HG03354 (cell line): ENCODE data around the gene MATN3.
"Not testable (repeated sequence)": the region's sequence is repeated elsewhere in the genome, so short reads cannot be mapped to it uniquely, and the experiment has no call there.

ENCODE experiments used
- ATAC-seq: cut with Tn5 transposase; IDR thresholded peaks from one replicate; pipeline ENCODE4 v1.9.1; 2021; ENCODE audit warnings: mild to moderate bottlenecking; ENCODE audit not compliant: unreplicated experiment, poor library complexity, severe bottlenecking

Gene MATN3, protein sequence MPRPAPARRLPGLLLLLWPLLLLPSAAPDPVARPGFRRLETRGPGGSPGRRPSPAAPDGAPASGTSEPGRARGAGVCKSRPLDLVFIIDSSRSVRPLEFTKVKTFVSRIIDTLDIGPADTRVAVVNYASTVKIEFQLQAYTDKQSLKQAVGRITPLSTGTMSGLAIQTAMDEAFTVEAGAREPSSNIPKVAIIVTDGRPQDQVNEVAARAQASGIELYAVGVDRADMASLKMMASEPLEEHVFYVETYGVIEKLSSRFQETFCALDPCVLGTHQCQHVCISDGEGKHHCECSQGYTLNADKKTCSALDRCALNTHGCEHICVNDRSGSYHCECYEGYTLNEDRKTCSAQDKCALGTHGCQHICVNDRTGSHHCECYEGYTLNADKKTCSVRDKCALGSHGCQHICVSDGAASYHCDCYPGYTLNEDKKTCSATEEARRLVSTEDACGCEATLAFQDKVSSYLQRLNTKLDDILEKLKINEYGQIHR

DNA sequence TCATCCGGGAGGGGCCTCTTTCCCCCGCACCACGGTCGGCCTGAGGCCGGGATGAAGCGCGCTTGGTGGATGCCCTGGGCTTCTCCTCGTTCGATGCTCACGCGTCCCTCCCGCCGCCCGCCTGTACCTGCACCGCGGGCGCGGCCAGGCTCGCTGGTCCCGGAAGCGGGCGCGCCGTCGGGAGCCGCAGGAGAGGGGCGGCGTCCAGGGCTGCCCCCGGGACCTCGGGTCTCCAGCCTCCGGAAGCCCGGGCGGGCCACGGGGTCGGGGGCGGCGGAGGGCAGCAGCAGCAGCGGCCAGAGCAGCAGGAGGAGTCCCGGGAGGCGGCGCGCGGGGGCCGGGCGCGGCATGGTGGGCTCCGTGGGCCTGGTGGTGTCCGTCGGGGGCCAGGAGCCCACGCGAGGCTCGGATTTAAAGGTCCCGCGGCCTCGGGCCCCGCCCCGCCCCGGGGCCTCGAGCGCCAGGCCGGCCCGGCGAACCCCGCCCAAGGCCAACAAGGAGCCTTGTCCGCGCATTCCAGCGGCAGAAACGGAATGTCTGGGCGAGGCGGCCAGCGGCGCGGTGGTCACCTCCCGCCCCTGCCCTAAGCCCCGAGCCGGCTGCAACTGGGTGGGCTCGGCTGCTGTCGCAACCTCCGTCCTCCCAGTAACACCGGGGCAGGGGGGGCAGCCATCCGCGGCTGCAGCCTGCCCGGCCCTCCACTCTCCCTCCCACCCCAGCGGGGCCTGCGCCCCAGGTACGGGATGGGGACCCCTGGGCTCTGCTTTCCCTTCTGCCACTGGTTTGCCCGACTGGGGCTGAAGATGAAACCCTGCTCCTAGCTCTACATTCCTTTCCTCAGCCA is at the start of gene MATN3:
TSS of gene MATN3 (minus strand) at position 387 of the 844 bp plus-strand sequence. CDS start at position 350, 37 bp downstream.
- ATAC-seq = no peak

DNA sequence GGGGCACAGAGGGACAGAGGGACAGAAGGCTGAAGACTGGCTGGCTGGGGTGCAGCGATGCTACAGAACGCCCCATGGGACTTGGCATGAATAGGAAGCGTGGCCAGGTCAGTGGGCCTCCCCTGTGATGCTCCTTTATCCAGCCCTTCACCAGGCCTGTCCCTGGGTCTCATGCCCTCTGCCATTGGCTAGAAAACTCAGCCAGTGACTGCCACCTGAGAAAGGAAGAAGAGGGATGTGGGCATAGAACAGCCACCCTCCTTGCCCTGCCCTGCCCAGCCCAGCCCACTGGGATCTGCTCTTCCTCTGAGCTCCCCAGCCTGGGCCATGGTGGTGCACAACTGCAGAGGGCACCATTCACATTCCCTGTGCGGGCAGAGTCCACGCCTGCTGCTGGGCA is 49.5 kb upstream of the MATN3 start:
- no peak for ATAC-seq

DNA sequence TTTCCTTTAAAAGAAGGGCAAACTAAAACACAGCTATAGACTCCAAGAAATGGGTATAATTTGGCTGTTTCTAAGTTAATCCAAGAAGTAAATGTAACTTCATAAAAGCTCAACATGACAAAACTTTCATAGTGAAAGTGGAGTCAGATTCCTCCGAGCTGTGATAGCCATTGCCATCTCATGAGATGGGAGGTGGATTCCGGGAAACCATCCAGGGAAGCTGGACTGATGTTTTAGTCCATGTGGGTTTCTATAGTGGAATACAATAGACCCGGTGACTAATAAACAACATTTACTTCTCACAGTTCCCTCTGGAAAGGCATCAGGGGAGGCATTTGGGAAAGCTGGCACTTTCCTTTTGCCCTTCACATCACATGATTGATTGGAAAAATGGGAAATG is 49.0 kb upstream of the MATN3 start:
- ATAC-seq = no peak

DNA sequence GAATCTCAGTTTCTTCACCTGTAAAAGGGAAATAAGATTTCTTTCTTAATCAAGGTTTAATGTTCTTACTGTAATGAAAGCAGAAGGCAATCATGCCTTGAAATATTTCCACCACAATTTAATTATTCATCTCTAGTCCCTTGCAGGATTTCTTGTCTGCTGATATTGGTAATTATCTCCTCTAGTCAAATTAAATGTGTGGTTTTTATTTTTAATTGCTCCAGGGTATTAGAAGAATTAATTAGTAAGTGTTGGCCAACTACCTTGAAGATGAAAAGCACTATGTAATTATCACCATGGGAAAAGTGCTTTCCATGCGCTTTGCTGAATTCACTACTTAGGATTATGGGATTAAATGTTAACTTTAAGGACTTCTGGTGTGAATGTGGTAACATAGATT is 47.6 kb upstream of the MATN3 start:
- ATAC-seq = no peak

DNA sequence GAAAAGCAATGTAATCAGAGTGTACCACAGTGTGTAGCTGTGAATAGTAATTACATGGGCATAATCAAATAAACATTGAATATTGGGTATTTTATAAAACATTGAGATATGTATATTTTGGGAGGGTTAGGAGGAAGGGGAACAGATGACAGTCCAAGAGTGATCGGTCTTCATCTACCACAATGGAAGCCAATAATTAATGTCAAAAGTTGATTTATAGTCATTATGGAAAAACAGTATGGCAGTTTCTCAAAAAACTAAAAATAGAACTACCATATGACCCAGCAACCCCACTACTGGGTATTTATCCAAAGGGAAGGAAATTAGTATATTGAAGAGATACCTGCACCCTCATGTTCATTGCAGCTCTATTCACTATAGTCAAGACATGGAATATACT is 44.8 kb upstream of the MATN3 start:
- no peak for ATAC-seq

DNA sequence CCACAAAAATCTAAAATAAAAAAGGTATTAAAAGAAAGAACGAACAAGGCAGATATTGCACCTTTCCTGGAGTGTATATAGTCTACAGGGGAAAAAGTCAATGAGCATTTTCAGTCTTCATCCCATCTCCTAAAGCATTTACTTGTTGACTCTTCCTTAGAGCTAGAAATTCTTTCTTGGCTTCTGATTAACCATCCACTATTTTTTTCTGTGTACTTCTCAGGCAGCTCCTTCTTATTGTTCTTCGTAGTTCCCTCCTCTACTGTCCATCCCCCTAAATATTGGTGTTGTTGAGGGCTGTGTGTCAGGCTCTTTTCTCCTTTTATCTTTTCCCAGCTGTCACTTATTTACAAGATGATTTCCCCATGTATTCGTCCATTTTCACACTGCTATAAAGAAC is 42.5 kb upstream of the MATN3 start:
- no peak for ATAC-seq

DNA sequence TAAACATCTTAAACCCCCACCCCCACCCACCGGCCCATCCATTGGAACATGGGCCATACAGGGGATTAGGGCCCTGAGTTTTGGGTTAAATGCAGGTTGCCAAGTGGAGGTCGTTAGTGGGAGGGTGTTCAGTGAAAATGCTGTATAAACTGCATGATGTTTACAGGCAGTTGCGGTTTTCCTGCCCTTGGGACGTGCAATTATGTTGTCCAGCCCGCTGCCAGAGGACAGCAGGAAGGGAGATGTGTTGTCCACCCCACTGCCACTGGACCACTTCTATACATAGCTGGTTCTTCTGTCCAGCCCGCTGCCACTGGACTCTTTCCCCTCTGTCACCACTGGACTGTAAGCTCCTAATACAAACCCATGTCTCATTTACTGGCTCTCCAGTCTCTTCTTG is 41.7 kb upstream of the MATN3 start:
- ATAC-seq = no peak

DNA sequence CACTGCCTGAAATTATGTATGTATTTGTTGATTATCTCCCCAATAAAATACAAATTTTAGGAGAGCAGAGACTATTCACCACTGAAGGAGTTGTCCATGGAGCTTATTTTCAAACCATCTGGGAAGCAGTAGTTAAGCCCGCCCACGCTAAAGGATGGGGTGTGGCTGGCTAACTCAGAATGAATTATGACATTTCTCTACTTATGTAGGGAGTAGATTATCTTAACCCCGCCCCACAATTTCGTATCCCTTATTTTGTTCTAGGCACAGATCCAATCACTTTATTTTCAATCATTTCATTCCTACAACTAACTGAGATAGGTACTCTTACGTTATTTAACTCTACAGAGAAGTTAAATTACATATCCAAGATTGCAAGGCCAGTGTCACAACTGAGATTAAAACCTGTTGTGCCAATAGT is 40.4 kb upstream of the MATN3 start:
- no peak for ATAC-seq

DNA sequence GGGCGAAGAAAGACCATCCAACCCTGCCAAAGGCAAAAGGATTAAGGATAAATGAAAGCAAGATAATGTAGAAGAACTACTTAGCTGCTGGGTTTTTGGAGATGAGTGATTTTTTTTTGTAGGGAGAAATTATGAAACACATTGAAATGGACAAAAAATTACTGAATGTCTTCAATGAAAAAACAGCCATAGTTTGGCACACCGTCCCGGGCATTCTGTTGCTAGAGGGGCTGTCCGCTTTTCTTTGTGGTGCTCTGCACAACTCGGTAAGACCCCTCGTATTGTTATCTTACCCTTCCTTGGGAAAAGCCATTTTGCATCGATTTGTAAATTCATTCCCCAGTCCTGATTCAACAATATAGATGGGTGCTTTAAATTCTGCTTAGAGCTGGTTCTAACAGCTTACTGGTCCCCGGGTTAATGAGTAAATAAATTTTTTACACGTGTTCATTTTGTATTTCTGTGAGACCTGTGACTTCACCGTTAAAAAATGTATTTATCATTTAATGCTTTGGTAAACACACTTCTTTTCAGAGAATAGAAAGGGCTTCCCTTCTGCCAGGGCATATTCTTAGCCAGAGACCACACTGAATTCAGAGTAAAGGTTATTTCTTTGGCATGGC is 39.9 kb upstream of the MATN3 start:
- ATAC-seq = no peak

DNA sequence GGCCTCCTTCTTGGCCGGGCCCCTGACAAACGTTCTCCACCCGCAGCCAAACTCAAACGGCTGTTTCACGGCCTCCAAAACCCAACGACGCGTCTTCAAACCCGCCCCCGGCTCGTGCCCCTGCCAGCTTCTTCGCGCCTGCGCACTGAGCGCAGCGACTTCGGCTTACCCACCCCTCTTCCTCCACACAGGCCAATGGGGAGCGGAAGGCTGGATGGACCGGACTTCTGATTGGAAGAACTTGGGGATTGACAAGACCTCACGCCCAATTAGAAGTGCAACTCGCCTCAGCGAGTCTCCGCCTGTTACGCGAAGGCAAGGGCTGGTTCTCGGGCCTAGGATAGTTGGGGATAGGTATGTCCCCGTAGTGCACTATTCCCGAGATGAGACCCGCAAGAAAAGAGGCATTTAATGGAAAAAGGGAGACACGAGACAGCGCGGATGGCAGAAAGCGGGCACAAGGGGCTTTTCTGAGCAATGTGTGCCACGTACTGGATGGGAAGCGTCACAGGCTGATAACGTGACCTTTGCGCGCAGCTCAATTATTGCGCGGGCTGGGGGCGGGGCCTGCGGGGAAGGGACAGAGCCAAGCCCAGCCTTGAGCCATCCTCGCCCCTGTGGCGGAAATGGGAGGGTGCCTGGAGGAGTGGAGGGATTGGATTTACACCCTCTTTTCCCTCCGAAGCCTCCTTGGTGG is 39.2 kb upstream of the MATN3 start, which contains the start of gene LAPTM4A:
TSS of gene LAPTM4A (minus strand) at position 97 of the 697 bp plus-strand sequence. CDS start 108 bp downstream, outside the sequence.
- ATAC-seq = peak; percentile 95

DNA sequence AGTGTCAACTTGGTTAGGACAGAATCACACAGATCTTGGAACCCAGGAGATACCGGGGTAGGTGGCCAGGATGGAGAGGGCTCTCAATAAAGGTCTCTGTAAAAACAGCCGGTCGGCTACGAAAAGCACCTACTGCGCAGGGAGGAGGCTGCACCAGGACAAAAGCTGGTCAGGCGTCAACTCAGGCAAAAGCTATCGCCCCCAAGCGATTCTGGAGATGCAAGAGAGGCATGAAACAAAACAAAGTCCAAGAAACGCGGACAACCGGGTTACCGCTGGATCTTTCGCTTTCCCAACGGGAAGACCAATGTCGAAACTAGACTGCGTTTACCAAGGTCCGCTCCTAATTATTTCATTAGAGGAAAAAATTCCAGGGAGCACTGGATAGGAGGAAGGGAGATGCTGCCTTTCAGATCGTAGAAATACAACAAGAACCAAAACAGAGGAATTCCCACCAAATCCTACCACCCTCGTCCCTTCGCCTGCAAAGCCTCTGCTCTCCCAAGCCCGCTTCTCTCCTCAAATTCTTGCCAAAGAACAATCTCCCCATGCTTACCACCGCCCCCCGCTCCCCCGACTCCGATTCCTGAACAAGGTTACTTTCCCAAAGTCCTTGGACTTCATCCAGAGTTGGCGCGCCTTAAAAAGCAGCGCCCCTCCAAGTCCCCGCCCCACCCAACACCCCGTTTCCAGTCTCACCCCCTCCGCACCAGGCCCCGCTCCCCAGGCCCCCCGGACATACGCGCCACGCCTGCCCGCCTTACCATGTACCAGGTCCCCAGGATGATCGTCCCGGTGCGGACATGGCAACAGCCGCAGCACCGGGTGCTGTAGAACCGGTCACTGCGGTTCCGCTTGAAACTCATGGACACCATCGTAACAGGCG is 38.4 kb upstream of the MATN3 start:
- ATAC-seq = peak; percentile 30

DNA sequence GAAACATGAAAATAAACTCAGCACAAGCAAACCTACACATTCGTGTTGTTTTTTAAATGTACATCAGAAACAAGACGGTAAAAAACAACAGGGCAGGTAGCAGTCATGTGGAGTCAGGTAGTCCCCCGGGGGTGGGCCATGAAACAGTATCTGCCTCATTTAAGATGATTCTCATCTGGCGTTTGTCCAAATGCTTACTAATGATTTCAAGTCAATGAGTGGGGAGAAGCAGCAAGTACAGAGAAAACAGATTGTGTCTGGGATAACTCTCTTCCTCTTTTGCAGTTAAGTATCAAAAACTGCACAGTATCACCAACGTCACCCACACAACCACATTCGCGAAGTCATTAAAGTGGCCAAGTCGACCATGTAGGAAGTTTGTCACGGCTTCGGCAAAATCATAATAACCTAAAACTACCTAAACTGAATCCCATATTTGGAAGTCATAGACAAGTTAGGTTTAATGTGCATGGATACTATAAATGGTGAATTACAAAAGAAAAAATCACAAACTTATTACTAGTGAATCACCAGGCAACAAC is 37.7 kb upstream of the MATN3 start:
- ATAC-seq = peak; percentile 35

DNA sequence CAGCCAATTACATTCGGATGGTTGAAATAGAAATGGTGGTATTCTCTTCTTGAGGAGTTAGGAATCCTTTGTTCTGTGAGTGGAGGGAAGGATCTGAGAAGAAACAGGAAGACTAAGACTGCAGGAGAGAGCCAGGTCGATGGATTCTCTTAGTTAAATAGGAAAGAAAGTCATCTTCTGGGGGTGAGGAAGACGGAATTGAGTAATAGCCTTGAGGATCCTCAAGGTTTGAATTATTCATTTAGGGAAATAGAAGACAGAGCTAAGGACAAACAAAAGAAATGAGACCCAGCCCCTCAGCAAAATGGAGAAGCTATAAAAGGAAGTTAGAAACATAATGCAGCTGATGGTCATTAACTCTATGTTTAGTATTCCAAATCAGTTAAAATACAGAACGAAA is 37.2 kb upstream of the MATN3 start:
- ATAC-seq = no peak

DNA sequence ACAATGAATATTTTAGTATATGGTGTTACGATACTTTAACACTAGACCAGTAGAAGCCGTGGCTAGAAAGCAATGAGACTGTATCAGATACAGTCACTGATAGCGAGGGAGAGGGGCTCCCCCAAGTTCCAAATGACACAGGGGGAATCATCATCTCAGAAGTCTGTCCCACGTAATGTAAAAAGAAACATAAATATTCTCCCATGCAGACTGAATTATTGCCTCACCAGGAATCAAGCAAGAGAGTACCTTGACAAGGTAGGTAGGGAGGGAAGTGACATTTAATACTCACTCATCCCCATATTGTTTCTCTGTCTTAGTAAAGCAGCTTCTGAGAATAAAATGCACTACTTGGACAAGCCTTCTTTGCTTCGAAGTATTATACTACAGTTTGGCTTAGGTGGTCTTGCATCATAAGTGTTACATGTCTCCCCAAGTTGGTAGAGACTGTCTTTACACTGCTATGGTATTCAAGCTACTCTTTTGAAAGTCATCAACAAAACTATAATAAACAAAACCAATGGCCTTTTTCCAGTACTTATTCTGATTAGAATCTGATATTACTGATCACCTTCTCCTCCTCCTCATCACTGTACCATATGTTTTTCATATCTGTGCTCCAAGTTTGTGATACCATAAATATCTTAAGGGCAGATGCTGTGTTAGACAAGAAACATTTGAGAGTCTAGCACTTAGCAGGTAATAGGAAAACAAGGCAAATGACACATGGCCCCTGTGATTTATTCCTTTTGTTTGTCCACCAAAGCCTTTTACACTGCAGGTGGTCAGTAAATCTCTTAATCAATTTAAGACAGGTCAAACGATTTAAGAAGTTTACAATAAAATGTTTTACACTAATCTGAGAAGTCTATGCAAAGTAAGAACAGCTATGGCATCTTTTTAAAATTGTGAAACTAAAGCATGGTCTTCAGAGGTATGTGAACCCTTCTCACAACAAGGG is 36.3 kb upstream of the MATN3 start:
- no peak for ATAC-seq

DNA sequence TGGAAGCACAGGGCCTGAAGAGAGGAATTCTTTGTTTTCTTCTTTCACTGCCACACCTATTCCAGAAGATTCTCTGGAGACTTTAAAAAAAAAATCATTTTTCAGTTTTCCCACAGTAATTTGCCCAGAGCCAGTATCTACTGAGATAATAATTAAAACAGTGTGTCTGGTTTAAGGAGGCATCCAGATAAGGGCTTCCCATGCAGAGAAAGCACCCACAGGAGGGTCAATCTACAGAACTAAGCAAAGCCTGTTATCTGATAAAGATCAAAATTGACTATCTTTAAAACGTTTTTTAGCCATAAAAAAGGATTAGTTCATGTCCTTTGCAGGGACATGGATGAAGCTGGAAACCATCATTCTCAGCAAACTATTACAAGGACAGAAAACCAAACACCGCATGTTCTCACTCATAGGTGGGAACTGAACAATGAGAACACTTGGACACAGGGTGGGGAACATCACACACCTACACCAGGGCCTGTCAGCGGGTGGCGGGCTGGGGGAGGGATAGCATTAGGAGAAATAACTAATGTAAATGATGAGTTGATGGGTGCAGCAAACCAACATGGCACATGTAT is 33.3 kb upstream of the MATN3 start:
- ATAC-seq = not testable (repeated sequence)

DNA sequence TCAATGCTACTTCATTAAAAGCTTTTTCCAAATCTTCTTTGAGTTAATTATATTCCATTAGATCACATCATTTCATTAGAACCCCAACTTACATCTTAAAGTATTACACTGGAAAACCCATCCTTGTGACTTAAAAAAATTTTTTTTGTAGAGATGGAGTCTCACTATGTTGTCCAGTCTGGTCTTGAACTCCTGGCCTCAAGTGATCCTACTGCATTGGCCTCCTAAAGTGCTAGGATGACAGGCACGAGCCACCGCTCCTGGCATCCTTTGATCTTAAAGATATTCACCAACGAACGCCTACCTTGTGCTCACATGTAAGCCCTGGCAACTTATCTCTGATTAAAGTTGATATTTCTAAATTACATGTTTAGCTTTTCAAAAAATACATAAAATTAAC is 32.3 kb upstream of the MATN3 start:
- ATAC-seq = no peak

DNA sequence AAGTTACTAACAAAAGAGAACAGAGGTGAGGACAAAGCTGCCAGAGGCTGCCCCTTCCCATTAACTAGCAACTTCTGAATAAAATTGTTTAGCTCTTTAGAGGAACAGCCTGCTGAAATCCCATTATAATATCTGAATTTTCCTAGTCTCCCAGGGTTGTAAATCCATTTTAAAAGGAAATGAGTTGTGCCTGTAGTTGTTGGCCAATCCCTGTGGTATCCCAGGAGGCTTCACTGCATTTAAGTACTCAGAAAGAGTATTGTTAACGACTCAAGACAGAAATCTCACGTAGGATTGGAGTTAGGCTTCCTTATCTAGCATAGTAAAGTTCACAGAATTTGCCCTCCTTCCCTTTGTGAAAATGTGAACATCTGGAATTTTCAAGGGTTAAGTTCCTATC is 30.1 kb upstream of the MATN3 start:
- ATAC-seq = no peak
